ENCODE data around the gene CYP4B1. TPM values are rescaled to one million over a fixed set of nuclear protein-coding genes. Genes with fewer than 3 reads are reported as not detected.

Gene CYP4B1
- total and polyA plus RNA-seq, 5 donors = 1.7 to 7.5 (median 2.6) TPM

DNA sequence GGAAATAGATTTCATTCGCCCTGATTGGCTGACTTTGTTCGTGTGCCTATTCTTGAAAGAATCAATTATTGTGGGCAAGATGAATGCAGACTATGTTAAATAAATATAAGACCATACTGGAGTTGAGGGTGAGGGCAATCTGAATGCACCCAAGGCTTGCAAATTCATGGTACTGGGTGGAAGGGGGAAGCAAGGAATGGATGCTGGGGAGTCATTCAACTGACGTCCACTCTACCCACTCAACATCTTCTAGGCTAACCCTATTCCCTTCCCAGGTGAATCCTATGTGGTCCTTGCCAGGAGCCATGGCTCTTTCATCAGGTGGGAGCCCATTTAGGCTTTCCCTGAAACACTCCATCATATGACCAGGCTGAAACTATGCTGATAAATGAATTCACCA is 5.7 kb upstream of the CYP4B1 start:
- H3K4me3 ChIP-seq (ENCODE audit: low read length) = no peak overlapping the region
- H3K27me3 ChIP-seq (ENCODE audit: control insufficient read depth, insufficient read depth) = no peaks in the 10 kb centered on the region
- DNase-seq (no peak), ATAC-seq (no peak)
- H3K4me1 ChIP-seq (ENCODE audit: control insufficient read depth, insufficient read depth, low read length) = no peaks in the 10 kb centered on the region
- 70% methylated on average over 3 of the region's 3 CpGs for WGBS
- intact Hi-C loops (cut with DNase I) = no loop called here
- H3K9me3 ChIP-seq (ENCODE audit: control insufficient read depth, low read length) = no peaks in the 10 kb centered on the region
- no peak overlapping the region for H3K27ac ChIP-seq (ENCODE audit: low read length)

DNA sequence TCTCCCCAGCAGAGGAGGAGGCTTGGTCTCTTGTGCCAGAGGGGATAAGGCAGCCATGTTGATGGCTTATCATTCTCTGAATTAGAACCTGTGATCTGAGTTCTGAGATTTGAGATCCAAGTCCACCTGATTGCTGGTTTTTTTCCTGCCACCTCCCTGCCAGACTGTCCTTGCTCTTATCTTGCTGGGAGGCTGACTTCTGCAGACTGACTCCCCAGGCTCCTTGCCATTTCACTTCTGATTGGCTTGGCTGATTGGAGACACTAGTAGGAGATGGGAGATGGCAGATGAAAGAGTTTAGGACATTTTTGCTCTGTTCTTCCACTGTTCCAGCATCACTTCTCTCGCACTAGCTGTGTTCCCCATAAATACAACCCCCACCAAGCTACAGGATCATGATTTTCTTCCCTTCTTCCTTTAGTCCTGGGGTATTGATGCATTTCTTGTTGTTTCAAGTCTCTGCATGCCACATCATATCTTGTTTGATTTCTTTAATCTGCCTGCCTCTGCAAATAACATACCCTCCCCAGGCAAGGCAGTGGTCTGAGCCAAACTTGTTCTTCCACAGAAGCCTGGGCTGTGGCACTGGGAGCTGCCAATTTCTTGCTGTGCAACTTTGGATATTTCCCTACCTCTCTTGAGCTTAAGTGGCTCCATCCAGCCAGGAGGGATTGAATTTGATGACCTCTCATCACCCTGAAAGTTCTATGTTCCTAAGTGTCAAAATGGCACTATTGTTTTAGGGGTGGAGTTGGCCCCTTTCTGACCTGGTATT is 963 bp upstream of the CYP4B1 start:
- H3K9me3 ChIP-seq (ENCODE audit: control insufficient read depth, low read length) = no peaks in the 10 kb centered on the region
- intact Hi-C loops (cut with DNase I) = no loop called here
- H3K27ac ChIP-seq (ENCODE audit: low read length) = no peak overlapping the region
- 87% methylated on average over 1 of the region's 1 CpG for WGBS
- no peak overlapping the region for H3K4me3 ChIP-seq (ENCODE audit: low read length)
- no peaks in the 10 kb centered on the region for H3K4me1 ChIP-seq (ENCODE audit: control insufficient read depth, insufficient read depth, low read length)
- no peaks in the 10 kb centered on the region for H3K27me3 ChIP-seq (ENCODE audit: control insufficient read depth, insufficient read depth)
- DNase-seq (no peak), ATAC-seq (no peak)

DNA sequence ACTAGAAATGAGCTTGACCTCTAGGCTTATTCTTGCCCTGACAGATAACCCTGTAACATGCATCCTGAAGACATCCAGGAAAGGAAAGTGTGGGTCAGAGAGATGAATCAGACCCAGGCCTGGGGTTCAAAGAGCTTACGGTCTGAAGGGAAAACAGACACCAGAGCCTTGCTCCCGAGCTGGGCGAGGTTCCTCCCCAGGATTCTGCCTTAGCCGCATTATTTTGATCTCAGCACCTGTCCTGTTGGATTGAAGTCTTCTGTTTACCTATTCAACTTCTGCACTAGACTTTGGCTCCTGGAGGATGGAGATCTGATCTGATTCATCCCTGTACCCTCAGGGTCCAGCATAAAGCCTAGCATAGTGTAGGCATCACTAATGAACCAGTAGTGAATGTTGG is 1.9 kb downstream of the CYP4B1 start:
- H3K4me3 ChIP-seq (ENCODE audit: low read length) = no peak overlapping the region
- peaks cover 9% of the 10 kb centered on the region for H3K4me1 ChIP-seq (ENCODE audit: control insufficient read depth, insufficient read depth, low read length)
- ATAC-seq (no peak), DNase-seq (no peak)
- intact Hi-C loops (cut with DNase I) = no loop called here
- H3K9me3 ChIP-seq (ENCODE audit: control insufficient read depth, low read length) = no peaks in the 10 kb centered on the region
- H3K27me3 ChIP-seq (ENCODE audit: control insufficient read depth, insufficient read depth) = no peaks in the 10 kb centered on the region
- 54% methylated on average over 4 of the region's 4 CpGs for WGBS
- H3K27ac ChIP-seq (ENCODE audit: low read length) = no peak overlapping the region

DNA sequence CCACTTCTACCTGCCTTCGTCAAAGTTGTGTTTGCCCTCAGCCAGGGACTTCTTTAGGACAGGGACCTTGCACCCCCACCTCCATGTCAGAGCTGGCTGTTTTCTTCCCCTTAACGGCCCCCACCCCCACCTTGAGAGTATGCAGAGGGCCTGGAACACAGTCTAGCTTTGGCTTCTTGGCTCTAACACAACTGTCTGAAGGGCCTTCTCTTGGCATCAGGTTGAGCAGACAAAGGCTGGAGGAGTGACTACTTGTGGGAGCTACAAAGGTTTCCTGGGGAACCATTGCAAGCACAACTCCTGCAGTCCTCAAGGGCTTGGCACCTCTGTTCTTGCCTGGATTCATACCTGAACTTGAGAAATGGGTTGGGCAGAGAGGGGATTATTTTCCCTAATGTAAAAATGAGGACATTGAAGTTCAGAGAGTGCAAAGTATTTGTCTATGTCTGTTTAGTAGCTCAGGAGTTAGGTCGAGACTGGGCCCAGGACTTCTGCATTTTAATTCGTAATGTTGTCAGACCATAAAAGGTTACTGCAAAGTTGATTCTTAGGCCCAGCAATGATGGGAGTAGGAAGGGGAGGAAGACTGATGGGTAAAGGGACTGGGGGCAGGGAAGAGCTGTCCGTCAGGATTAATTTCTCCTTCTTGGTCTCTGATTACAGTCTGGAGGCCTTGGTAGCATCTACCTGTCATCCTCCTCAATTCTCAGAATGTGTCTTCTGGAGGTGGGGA is 2.6 kb downstream of the CYP4B1 start:
- Histone ChIP-seq H3K4me3 (ENCODE audit: low read length) (no peak overlapping the region), H3K27me3 (ENCODE audit: control insufficient read depth, insufficient read depth) (no peaks in the 10 kb centered on the region), H3K9me3 (ENCODE audit: control insufficient read depth, low read length) (no peaks in the 10 kb centered on the region), H3K27ac (ENCODE audit: low read length) (no peak overlapping the region), H3K4me1 (ENCODE audit: control insufficient read depth, insufficient read depth, low read length) (peaks cover 12% of the 10 kb centered on the region)
- intact Hi-C loops (cut with DNase I) = no loop called here
- WGBS = 84% methylated on average over 5 of the region's 5 CpGs
- no peak for ATAC-seq
- DNase-seq = no peak

DNA sequence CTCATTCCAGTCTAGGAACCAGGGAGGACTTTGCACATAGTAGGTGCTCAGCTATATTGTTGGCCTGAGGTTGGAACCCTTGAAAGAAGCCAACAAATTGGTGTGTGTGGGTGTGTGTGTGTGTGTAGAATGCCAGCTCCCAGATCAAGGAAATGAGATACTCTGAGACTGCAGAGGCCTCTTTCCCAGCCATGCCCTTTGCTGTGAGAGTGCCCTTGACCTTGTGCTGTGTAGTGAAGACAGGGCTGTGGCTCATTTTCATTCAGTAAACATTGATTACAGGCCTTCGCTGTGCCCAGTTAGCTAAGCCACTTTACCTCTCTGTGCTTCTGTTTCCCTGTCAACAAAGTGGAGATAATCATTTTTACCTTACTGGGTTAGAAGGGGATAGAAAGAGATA is 3.2 kb downstream of the CYP4B1 start:
- DNase-seq = no peak
- H3K4me3 ChIP-seq (ENCODE audit: low read length) = no peak overlapping the region
- WGBS = 2% methylated on average over 1 of the region's 1 CpG
- no peaks in the 10 kb centered on the region for H3K9me3 ChIP-seq (ENCODE audit: control insufficient read depth, low read length)
- no peaks in the 10 kb centered on the region for H3K27me3 ChIP-seq (ENCODE audit: control insufficient read depth, insufficient read depth)
- no peak for ATAC-seq
- H3K27ac ChIP-seq (ENCODE audit: low read length) = no peak overlapping the region
- intact Hi-C loops (cut with DNase I) = no loop called here
- peaks cover 13% of the 10 kb centered on the region for H3K4me1 ChIP-seq (ENCODE audit: control insufficient read depth, insufficient read depth, low read length)

DNA sequence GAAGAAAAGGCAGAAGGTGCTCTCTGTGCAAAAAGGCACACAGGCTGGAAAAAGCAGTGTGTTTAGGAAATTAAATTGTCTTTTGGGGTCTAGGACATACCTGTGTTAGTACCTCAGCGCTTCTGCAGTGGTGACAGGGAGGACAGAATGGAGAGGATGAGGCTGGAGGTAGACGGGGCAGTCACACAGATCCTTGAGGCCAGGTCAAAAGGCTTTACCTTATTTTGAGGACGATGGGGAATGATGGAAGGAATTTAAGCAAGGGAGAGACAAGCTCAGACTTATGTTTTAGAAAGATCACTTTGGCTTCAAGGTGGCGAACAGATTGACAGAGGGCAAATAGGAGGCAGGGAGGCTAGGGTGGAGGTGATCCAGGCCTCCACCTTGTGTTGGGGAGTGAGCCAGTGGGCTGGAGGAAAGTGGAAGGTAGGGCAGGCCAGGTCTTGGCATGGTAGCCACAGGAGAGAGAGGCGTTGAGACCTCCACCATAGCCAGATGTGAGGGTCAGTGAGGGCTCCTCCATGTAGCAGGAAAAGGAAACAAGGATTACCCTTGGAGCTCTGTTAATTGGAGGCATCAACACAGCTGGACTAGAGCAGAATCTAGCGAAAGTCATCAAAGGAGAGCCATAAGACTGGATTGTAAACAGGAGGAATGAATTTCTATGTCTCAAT is 4.2 kb downstream of the CYP4B1 start:
- intact Hi-C loops (cut with DNase I) = no loop called here

DNA sequence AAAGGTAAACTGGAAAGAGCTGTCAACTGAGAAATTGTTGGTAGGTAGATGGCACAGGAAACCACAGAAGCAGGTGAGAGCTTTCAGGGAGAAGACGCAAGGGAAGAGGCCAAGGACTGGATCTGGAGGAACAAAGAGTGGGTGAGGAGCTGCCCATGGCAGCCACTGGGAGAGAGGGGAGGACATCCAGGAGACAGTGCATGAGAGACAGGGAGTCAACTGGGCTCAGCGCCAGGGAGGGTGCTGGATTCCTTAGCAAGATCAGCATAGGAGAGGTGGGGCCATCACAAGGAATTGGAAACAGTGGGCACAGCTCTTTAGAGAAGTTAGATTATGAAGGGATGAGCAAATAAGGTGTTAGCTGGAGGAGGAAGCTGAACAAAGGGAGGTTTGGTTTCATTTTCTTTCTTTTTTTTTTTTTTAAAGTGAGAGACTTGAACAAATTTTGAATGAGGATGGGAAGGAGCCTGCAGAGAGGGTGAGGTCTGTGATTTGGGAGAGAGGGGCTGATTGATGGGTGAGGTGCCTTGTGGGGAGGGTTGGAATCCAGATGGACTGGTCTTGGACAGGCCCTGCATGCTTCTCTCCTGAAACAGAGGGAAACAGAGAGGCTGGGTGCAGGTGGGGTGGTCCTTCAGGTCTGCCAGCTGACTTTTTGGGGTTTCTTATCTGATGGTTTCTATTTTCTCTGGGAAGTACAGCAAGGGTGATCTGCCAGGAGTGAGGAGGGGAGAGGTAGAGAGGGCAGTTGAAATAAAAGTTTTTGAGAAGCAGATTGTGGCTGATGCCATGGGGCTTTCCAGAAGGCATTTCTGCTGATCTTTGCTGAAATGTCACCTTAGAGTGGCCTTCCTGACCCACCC is 5.4 kb downstream of the CYP4B1 start:
- intact Hi-C loops (cut with DNase I) = no loop called here
- peaks cover 19% of the 10 kb centered on the region for H3K4me1 ChIP-seq (ENCODE audit: control insufficient read depth, insufficient read depth, low read length)
- ATAC-seq (no peak), DNase-seq (peak in 1 of 3 donors; percentile 77)
- H3K27me3 ChIP-seq (ENCODE audit: control insufficient read depth, insufficient read depth) = no peaks in the 10 kb centered on the region
- H3K27ac ChIP-seq (ENCODE audit: low read length) = no peak overlapping the region
- H3K4me3 ChIP-seq (ENCODE audit: low read length) = no peak overlapping the region
- WGBS = 74% methylated on average over 2 of the region's 2 CpGs
- no peaks in the 10 kb centered on the region for H3K9me3 ChIP-seq (ENCODE audit: control insufficient read depth, low read length)

More for the DNA sequence above, 4.2 kb downstream of the CYP4B1 start:
- Histone ChIP-seq H3K27me3 (ENCODE audit: control insufficient read depth, insufficient read depth) (no peaks in the 10 kb centered on the region), H3K9me3 (ENCODE audit: control insufficient read depth, low read length) (no peaks in the 10 kb centered on the region), H3K4me3 (ENCODE audit: low read length) (no peak overlapping the region), H3K27ac (ENCODE audit: low read length) (no peak overlapping the region), H3K4me1 (ENCODE audit: control insufficient read depth, insufficient read depth, low read length) (peaks cover 19% of the 10 kb centered on the region)
- 83% methylated on average over 6 of the region's 6 CpGs for WGBS
- ATAC-seq = no peak
- DNase-seq = no peak

DNA sequence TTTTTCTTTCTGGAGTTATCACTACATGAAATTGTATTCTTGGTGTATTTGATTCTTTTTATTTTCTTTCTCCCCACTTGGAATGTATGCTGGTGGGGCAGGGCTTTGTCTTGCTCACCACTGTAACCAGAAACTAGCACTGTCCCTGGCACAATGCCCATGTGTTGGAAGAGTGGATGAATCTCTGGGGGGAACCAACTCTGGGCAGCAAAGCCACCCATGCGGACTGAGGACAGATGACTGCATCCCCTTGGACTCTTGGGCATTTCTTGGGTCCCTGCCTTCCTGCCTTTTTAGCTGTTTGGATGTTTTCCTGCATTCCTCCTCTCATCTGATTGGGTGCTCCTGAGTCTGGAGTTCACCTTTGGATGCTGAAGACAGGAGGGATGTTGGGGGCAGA is 6.1 kb downstream of the CYP4B1 start:
- peak in 1 of 3 donors; percentile 63 for DNase-seq
- no peak for ATAC-seq
- no peak overlapping the region for H3K4me3 ChIP-seq (ENCODE audit: low read length)
- 67% methylated on average over 1 of the region's 1 CpG for WGBS
- intact Hi-C loops (cut with DNase I) = no loop called here
- no peaks in the 10 kb centered on the region for H3K27me3 ChIP-seq (ENCODE audit: control insufficient read depth, insufficient read depth)
- H3K9me3 ChIP-seq (ENCODE audit: control insufficient read depth, low read length) = no peaks in the 10 kb centered on the region
- H3K4me1 ChIP-seq (ENCODE audit: control insufficient read depth, insufficient read depth, low read length) = peaks cover 19% of the 10 kb centered on the region
- H3K27ac ChIP-seq (ENCODE audit: low read length) = peak overlapping the region; percentile 94

DNA sequence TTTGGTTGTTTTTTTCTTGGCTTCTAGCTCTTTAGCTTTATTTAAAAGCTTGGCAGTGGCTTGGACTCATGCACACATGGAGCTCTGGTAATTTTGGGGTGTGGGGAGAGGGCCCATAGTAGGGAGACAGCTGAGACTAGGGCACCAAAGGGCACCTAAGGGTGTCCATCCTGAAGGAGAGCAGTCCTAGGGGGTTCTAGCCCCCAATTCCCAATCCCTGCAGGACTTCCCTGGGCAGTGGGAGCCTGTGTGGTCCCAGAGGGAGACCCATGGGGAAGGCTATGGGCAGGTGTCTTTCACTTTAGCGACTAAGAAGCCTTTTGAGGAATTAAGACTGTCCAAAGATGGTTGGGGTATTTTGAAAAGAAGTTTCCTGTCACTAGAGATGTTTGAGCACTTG is 6.9 kb downstream of the CYP4B1 start:
- ATAC-seq (no peak), DNase-seq (no peak)
- peak overlapping the region; percentile 94 for H3K27ac ChIP-seq (ENCODE audit: low read length)
- intact Hi-C loops (cut with DNase I) = no loop called here
- H3K4me3 ChIP-seq (ENCODE audit: low read length) = no peak overlapping the region
- peaks cover 19% of the 10 kb centered on the region for H3K4me1 ChIP-seq (ENCODE audit: control insufficient read depth, insufficient read depth, low read length)
- H3K9me3 ChIP-seq (ENCODE audit: control insufficient read depth, low read length) = no peaks in the 10 kb centered on the region
- WGBS = 80% methylated on average over 1 of the region's 1 CpG
- no peaks in the 10 kb centered on the region for H3K27me3 ChIP-seq (ENCODE audit: control insufficient read depth, insufficient read depth)

DNA sequence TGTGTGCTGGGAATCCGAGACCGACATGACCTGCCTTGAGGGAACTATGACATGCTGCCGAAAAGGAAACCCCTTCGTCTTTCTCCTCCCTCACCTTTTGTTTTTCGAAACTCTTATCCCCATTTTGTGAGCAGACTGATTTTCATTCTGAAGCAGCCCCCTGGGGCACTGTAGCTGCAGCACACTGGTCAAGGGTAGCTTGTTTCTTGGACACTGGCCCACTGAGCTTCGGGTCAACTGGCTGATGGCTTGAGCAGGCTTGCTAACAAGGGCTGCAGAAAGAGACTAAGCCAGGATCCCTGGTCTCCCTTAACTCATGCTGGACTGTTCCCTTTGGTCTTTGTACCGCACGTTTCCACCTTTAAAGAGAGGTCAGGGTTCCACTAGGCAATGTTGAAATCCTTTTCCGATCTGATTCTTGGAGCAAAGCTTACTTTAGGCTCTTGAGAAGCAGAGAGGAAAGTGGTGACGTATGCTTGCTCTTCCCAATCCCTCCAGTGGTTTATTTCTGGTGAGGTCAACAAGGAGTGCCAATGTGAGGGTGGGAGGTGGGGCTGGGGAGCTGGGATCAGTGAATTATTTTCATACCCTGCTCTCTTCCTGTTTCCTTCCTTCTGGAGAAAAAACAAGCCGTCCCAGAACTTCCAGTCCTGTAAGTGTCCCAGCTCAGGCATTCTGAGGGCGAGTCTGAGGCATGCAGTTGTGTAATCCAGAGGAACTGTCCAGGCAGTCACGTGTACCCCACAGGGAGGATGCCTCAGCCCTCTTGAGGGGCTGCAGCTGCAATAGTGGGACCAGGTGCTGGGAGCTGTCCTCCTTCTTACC is 7.6 kb downstream of the CYP4B1 start:
- WGBS = 37% methylated on average over 13 of the region's 13 CpGs
- Histone ChIP-seq H3K9me3 (ENCODE audit: control insufficient read depth, low read length) (no peaks in the 10 kb centered on the region), H3K27ac (ENCODE audit: low read length) (peak overlapping the region; percentile 99), H3K27me3 (ENCODE audit: control insufficient read depth, insufficient read depth) (no peaks in the 10 kb centered on the region), H3K4me1 (ENCODE audit: control insufficient read depth, insufficient read depth, low read length) (peaks cover 19% of the 10 kb centered on the region), H3K4me3 (ENCODE audit: low read length) (no peak overlapping the region)
- ATAC-seq (peak; percentile 92 to 93), DNase-seq (peak; percentile 73 to 90 (median 76))
- intact Hi-C loops (cut with DNase I) = no loop called here
